H1 (cell line): Measurements from ENCODE around the gene GXYLT1. TPM values are rescaled to one million over a fixed set of nuclear protein-coding genes. Genes with fewer than 3 reads are reported as not detected.

Experiments used
- CTCF ChIA-PET: fragments of 300-600 bp; sonication (Branson Sonifier 250); formaldehyde crosslinking; loops from one replicate; lab custom pipeline; 2021; ENCODE audit not compliant: partially characterized antibody; lab: Charles Lee
- POLR2A ChIA-PET: fragments of 300-600 bp; sonication (Branson Sonifier 250); formaldehyde crosslinking; loops from one replicate; lab custom pipeline; 2021; ENCODE audit warnings: inconsistent platforms; ENCODE audit not compliant: partially characterized antibody; lab: Charles Lee
- DNase-seq, 2 experiments: peaks; one replicate each; pipeline versions ENCODE4 v3.0.0 to v3.0.0-alpha.2; 2010 to 2022; ENCODE audit warnings: low spot score in 2 of 2, low read depth in 1 of 2, mixed read lengths in 1 of 2
- FAIRE-seq: peaks from 2 replicates; lab custom pipeline; 2011; peaks lifted over from hg19 to GRCh38; lab: Jason Lieb, UNC
- H2AFZ ChIP-seq: 2 replicates; pipeline ENCODE4 v1.8.1; 2012; ENCODE audit warnings: low read length, inconsistent platforms
- H2AK5ac ChIP-seq: 2 replicates; pipeline ENCODE4 v1.6.1; 2013; ENCODE audit warnings: low read depth, low read length
- H2BK120ac ChIP-seq: replicated peaks from 2 replicates; pipeline ENCODE3; 2013; ENCODE audit warnings: low read depth, low read length, inconsistent platforms
- H2BK12ac ChIP-seq: 2 replicates; pipeline ENCODE4 v1.6.1; 2013; ENCODE audit warnings: low read depth, low read length
- H2BK15ac ChIP-seq: 2 replicates; pipeline ENCODE4 v1.6.1; 2013; ENCODE audit warnings: low read length
- H2BK20ac ChIP-seq: 2 replicates; pipeline ENCODE4 v1.6.1; 2013; ENCODE audit warnings: low read length
- H2BK5ac ChIP-seq: 2 replicates; pipeline ENCODE4 v1.6.1; 2013; ENCODE audit warnings: low read depth, low read length
- H3K14ac ChIP-seq: 2 replicates; pipeline ENCODE4 v1.6.1; 2013; ENCODE audit warnings: inconsistent platforms; ENCODE audit not compliant: insufficient read length
- H3K18ac ChIP-seq: 2 replicates; pipeline ENCODE4 v1.6.1; 2013; ENCODE audit warnings: low read length; ENCODE audit errors: extremely low read depth
- H3K23ac ChIP-seq: 2 replicates; pipeline ENCODE4 v1.6.1; 2013; ENCODE audit warnings: inconsistent platforms; ENCODE audit not compliant: insufficient read length
- H3K23me2 ChIP-seq: 2 replicates; pipeline ENCODE4 v1.6.1; 2013; ENCODE audit warnings: low read depth, low read length
- H3K27ac ChIP-seq: 2 replicates; pipeline ENCODE4 v1.6.1; 2011; ENCODE audit warnings: low read depth, low read length, inconsistent platforms
- H3K27me3 ChIP-seq, 4 experiments: replicated peaks in 1 of 4; 1 replicate in 1 of 4; 2 replicates in 3 of 4; pipeline versions ENCODE4 v1.6.1 to v1.8.1; 2011 to 2013; ENCODE audit warnings: low read length in 3 of 4, mild to moderate bottlenecking in 3 of 4, inconsistent platforms in 2 of 4, mixed read lengths in 2 of 4, moderate library complexity in 1 of 4; ENCODE audit not compliant: control insufficient read depth in 3 of 4, insufficient read depth in 3 of 4; ENCODE audit errors: extremely low read depth in 1 of 4
- H3K36me3 ChIP-seq, 4 experiments: 2 replicates each; pipeline versions ENCODE4 v1.6.1 to v1.8.1; 2011 to 2013; ENCODE audit warnings: mild to moderate bottlenecking in 4 of 4, low read length in 3 of 4, moderate library complexity in 2 of 4, control low read depth in 1 of 4, inconsistent platforms in 1 of 4; ENCODE audit not compliant: insufficient read depth in 4 of 4, control insufficient read depth in 2 of 4
- H3K4ac ChIP-seq: replicated peaks from 2 replicates; pipeline ENCODE3; 2013; ENCODE audit warnings: low read length, low read depth, mixed read lengths, inconsistent platforms; ENCODE audit not compliant: insufficient read length
- H3K4me1 ChIP-seq, 4 experiments: replicated peaks in 1 of 4; 1 replicate in 1 of 4; 2 replicates in 3 of 4; pipeline versions ENCODE4 v1.6.1 to v1.8.1; 2011 to 2013; ENCODE audit warnings: low read length in 3 of 4, inconsistent platforms in 2 of 4, mixed read lengths in 1 of 4; ENCODE audit not compliant: insufficient read depth in 4 of 4, control insufficient read depth in 3 of 4
- H3K4me2 ChIP-seq, 2 experiments: 2 replicates each; pipeline versions ENCODE4 v1.6.1 to v1.8.1; 2011 to 2013; ENCODE audit warnings: low read depth in 2 of 2, low read length in 2 of 2, control low read depth in 1 of 2, inconsistent platforms in 1 of 2, mild to moderate bottlenecking in 1 of 2; ENCODE audit not compliant: insufficient read depth in 1 of 2
- H3K4me3 ChIP-seq, 4 experiments: fragments of 200-600, 300-600 bp in 1 of 4; sonication (generic), shearing (Covaris generic), sonication (Bioruptor Twin) in 1 of 4; 2 replicates each; pipeline versions ENCODE4 v1.5.1 to v1.8.1; 2011 to 2016; ENCODE audit warnings: low read length in 4 of 4, low read depth in 3 of 4, control low read depth in 2 of 4, inconsistent platforms in 2 of 4, mild to moderate bottlenecking in 2 of 4, mixed read lengths in 1 of 4, moderate library complexity in 1 of 4; ENCODE audit not compliant: insufficient read depth in 2 of 4; ENCODE audit errors: extremely low read depth in 1 of 4
- H3K56ac ChIP-seq: replicated peaks from 2 replicates; pipeline ENCODE3; 2013; ENCODE audit warnings: low read depth, mild to moderate bottlenecking, mixed read lengths, low read length, inconsistent platforms; ENCODE audit not compliant: insufficient read length
- H3K79me1 ChIP-seq: 2 replicates; pipeline ENCODE4 v1.6.1; 2013; ENCODE audit warnings: low read depth, low read length, control low read depth
- H3K79me2 ChIP-seq, 2 experiments: 2 replicates each; pipeline versions ENCODE4 v1.6.1 to v1.8.1; 2012 to 2013; ENCODE audit warnings: low read length in 2 of 2, mild to moderate bottlenecking in 2 of 2, inconsistent platforms in 1 of 2; ENCODE audit not compliant: insufficient read depth in 2 of 2, control insufficient read depth in 1 of 2
- H3K9ac ChIP-seq, 4 experiments: replicated peaks in 1 of 4; 1 replicate in 1 of 4; 2 replicates in 3 of 4; pipeline versions ENCODE4 v1.6.1 to v1.8.1; 2011 to 2013; ENCODE audit warnings: low read depth in 3 of 4, low read length in 3 of 4, control low read depth in 2 of 4, mild to moderate bottlenecking in 2 of 4, moderate library complexity in 2 of 4, inconsistent platforms in 1 of 4; ENCODE audit errors: extremely low read depth in 1 of 4
- H3K9me3 ChIP-seq, 2 experiments: 2 replicates each; pipeline versions ENCODE4 v1.6.1 to v1.8.1; 2012 to 2013; ENCODE audit warnings: mild to moderate bottlenecking in 2 of 2, moderate library complexity in 2 of 2, control low read depth in 1 of 2, inconsistent platforms in 1 of 2, low read depth in 1 of 2, low read length in 1 of 2, mixed read lengths in 1 of 2; ENCODE audit not compliant: insufficient read depth in 2 of 2
- H4K20me1 ChIP-seq, 2 experiments: replicated peaks in 1 of 2; 2 replicates each; pipeline versions ENCODE3 to v1.8.1; 2011 to 2013; ENCODE audit warnings: inconsistent platforms in 2 of 2, low read length in 2 of 2, mild to moderate bottlenecking in 1 of 2; ENCODE audit not compliant: insufficient read depth in 2 of 2, control insufficient read depth in 1 of 2
- H4K5ac ChIP-seq: 2 replicates; pipeline ENCODE4 v1.6.1; 2013; ENCODE audit warnings: low read length, low read depth, mixed read lengths, inconsistent platforms; ENCODE audit not compliant: insufficient read length
- H4K8ac ChIP-seq: 2 replicates; pipeline ENCODE4 v1.8.0; 2013; ENCODE audit warnings: mild to moderate bottlenecking, moderate library complexity, low read length, inconsistent platforms; ENCODE audit not compliant: insufficient read depth; ENCODE audit errors: extremely low read depth
- H4K91ac ChIP-seq: replicated peaks from 2 replicates; pipeline ENCODE3; 2013; ENCODE audit warnings: low read length, mixed read lengths, inconsistent platforms; ENCODE audit not compliant: insufficient read length
- CBX8 ChIP-seq: fragments of 300-800, 300-1000 bp; sonication (generic); IDR thresholded peaks from 2 replicates; pipeline ENCODE4 v1.7.1; 2016; ENCODE audit warnings: low read depth, low read length, borderline replicate concordance
- CTBP2 ChIP-seq: IDR thresholded peaks from 2 replicates; pipeline ENCODE4 v1.7.0; 2011; ENCODE audit warnings: borderline replicate concordance, mild to moderate bottlenecking, moderate library complexity, mixed read lengths, low read length; ENCODE audit not compliant: insufficient read depth, insufficient read length
- EGR1 ChIP-seq: IDR thresholded peaks from 2 replicates; pipeline ENCODE4 v1.6.1; 2011; ENCODE audit warnings: low read depth, low read length, borderline replicate concordance
- HDAC6 ChIP-seq: IDR thresholded peaks from one replicate; pipeline ENCODE4 v1.7.1; 2012; ENCODE audit warnings: low read depth, mild to moderate bottlenecking, inconsistent platforms, low read length, moderate library complexity
- JUND ChIP-seq: IDR thresholded peaks from 2 replicates; pipeline ENCODE4 v1.6.1; 2011; ENCODE audit warnings: mild to moderate bottlenecking, improper control_type of control experiment, low read length
- POLR2A ChIP-seq, 2 experiments: IDR thresholded peaks; 1 replicate in 1 of 2; 2 replicates in 1 of 2; pipeline ENCODE4 v1.6.1; 2011; ENCODE audit warnings: low read depth in 2 of 2, low read length in 2 of 2, mild to moderate bottlenecking in 2 of 2; ENCODE audit errors: control extremely low read depth in 1 of 2
- SAP30 ChIP-seq: fragments of 300-600 bp; sonication (generic); IDR thresholded peaks from 2 replicates; pipeline ENCODE4 v1.7.1; 2012; ENCODE audit warnings: low read length, moderate library complexity, mild to moderate bottlenecking, inconsistent platforms; ENCODE audit not compliant: insufficient read depth, insufficient replicate concordance
- TCF12 ChIP-seq: IDR thresholded peaks from 2 replicates; pipeline ENCODE4 v1.6.1; 2011; ENCODE audit warnings: low read depth, mild to moderate bottlenecking, low read length
- WGBS, 2 experiments: shearing (Covaris generic) in 1 of 2; methylation state at CpG; one replicate each; pipeline versions ENCODE4 v1.1.6 to v1.1.7; 2013 to 2015; ENCODE audit warnings: low lambda C conversion rate in 2 of 2, mixed read lengths in 2 of 2, inconsistent platforms in 1 of 2, low coverage in 1 of 2, missing lambda C conversion rate in 1 of 2; ENCODE audit not compliant: insufficient replicate concordance in 2 of 2, insufficient coverage in 1 of 2, insufficient read length in 1 of 2; ENCODE audit errors: extremely low coverage in 1 of 2, missing lambda C conversion rate in 1 of 2; 5-methylcytosine and 5-hydroxymethylcytosine counted together
- polyA plus RNA-seq, 7 experiments: library from polyadenylated mRNA; depleted of rRNA in 3 of 7; stranded (reverse) in 5 of 7; unstranded in 2 of 7; fragments of >200 nt in 5 of 7; fragments of 200-250 nt in 2 of 7; gene quantifications; 1 replicate in 5 of 7; 2 replicates in 1 of 7; 4 replicates in 1 of 7; pipeline versions ENCODE4 v1.2.1 to v1.2.3, GENCODE V29; 2011 to 2013; ENCODE audit warnings: missing spikeins in 2 of 7, mixed read lengths in 2 of 7
- total RNA-seq: library from RNA; stranded (reverse); fragmentation: NEBNext Ultra II Directional; extraction: Animal tissue kit (Norgen Biotek cat#: 25700); gene quantifications from 2 replicates; pipeline ENCODE4 v1.2.1, GENCODE V29; 2021
- TF ChIP-seq, protein P1 (sequence below): IDR thresholded peaks from 2 replicates; pipeline ENCODE4 v1.6.1; 2012; ENCODE audit warnings: low read length, inconsistent platforms

Gene GXYLT1
- total and polyA plus RNA-seq, 2 of the 8 experiments (the other 6 are each of a cell fraction or from before 2014, with no cell fraction given), result 3.1 to 10.7 TPM

DNA sequence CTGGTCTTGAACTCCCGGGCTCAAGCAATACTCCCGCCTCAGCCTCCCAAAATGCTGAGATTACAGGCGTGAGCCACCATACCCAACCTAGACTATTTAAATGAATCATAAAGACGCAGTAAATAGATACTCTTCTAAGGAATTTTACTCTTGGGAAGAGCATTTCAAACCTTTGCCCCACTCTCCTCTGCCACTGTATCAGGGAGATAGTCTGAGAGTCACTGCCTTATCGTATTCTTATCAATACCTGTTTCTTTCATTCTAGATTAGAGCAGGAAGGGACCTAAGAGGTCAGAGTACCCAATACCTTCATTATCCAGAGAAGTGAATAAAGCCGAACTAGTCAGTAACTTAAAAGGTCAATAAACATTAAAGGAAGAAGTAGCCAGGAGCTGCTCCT lies 15.8 kb downstream of the GXYLT1 start:
- peaks cover 0 to 10% (median 6%) of the 10 kb centered on the region in 4 experiments; a peak in 5 of 7 replicates for H3K4me1 ChIP-seq
- no peak for DNase-seq
- H2BK5ac ChIP-seq, result no peak overlapping the region
- no peak overlapping the region for H3K9ac ChIP-seq
- no peak overlapping the region for H2AK5ac ChIP-seq
- H2BK20ac ChIP-seq, result no peak overlapping the region
- H3K56ac ChIP-seq, result no peak overlapping the region
- H3K27ac ChIP-seq, result no peak overlapping the region
- H2BK15ac ChIP-seq, result no peak overlapping the region
- no peak overlapping the region for H3K4me2 ChIP-seq
- H4K91ac ChIP-seq, result no peak overlapping the region
- H4K8ac ChIP-seq, result no peak overlapping the region
- no peak overlapping the region for H3K4ac ChIP-seq
- no peaks in the 10 kb centered on the region for H3K79me1 ChIP-seq
- no peak overlapping the region for H3K4me3 ChIP-seq
- H3K36me3 ChIP-seq, result no peaks in the 10 kb centered on the region
- ChIA-PET CTCF (interaction anchor here (0.6 to 2.2 kb wide), 7 partner anchors 9 to 441 kb away, joined by 4 to 12 read pairs (median 5); no protein-coding TSS in a partner anchor), POLR2A (no interaction called here)
- H2BK12ac ChIP-seq, result no peak overlapping the region
- no peak overlapping the region for H3K18ac ChIP-seq
- H4K20me1 ChIP-seq, result peaks cover 0 to 7% of the 10 kb centered on the region in 2 experiments
- no peaks in the 10 kb centered on the region for H3K27me3 ChIP-seq
- no peak overlapping the region for H2AFZ ChIP-seq
- H4K5ac ChIP-seq, result no peak overlapping the region
- H3K23me2 ChIP-seq, result no peaks in the 10 kb centered on the region
- no peaks in the 10 kb centered on the region for H3K9me3 ChIP-seq
- no peak for FAIRE-seq
- no peak for TF ChIP-seq SAP30
- no peak for TF ChIP-seq EGR1
- no peak for TF ChIP-seq TCF12
- TF ChIP-seq HDAC6, result no peak
- TF ChIP-seq POLR2A (IDR thresholded peaks at IDR 0.05; ENCODE audit: control extremely low read depth in 1 of 2, low read depth in 2 of 2, low read length in 2 of 2), result no peak
- TF ChIP-seq CTBP2, result no peak
- TF ChIP-seq CBX8, result no peak
- TF ChIP-seq, protein P1, sequence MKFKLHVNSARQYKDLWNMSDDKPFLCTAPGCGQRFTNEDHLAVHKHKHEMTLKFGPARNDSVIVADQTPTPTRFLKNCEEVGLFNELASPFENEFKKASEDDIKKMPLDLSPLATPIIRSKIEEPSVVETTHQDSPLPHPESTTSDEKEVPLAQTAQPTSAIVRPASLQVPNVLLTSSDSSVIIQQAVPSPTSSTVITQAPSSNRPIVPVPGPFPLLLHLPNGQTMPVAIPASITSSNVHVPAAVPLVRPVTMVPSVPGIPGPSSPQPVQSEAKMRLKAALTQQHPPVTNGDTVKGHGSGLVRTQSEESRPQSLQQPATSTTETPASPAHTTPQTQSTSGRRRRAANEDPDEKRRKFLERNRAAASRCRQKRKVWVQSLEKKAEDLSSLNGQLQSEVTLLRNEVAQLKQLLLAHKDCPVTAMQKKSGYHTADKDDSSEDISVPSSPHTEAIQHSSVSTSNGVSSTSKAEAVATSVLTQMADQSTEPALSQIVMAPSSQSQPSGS, result no peak
- TF ChIP-seq JUND, result no peak
- 90% methylated on average over 6 of the region's 6 CpGs; no CpG with 5 or more reads in 1 of the 2 experiments for WGBS, 2 experiments
- H3K14ac ChIP-seq, result no peak overlapping the region
- no peak overlapping the region for H3K23ac ChIP-seq
- peaks cover 0 to 39% of the 10 kb centered on the region in 2 experiments; a peak in 2 of 4 replicates for H3K79me2 ChIP-seq
- H2BK120ac ChIP-seq, result no peak overlapping the region
